K562 (cell line): ENCODE results near the gene XRN2. TPM values are rescaled to one million over a fixed set of nuclear protein-coding genes. Genes with fewer than 3 reads are reported as not detected.

Experiments
- GABPB1 ChIP-seq: sonication (generic); formaldehyde crosslinking; IDR thresholded peaks from 2 replicates; pipeline ENCODE4 v1.8.0; 2022; ENCODE audit warnings: mild to moderate bottlenecking, missing genetic modification reagents
- HDAC8 ChIP-seq: fragments of 450-650 bp; IDR thresholded peaks from 2 replicates; pipeline ENCODE4 v1.6.1; 2016; ENCODE audit warnings: mild to moderate bottlenecking, missing genetic modification characterization, moderate library complexity, missing compliant biosample characterization
- REST ChIP-seq, 2 experiments: fragments of 450-650 bp; formaldehyde crosslinking in 1 of 2; IDR thresholded peaks; 2 replicates each; pipeline versions ENCODE4 v1.4.0 to v1.6.1; 2014 to 2020; ENCODE audit warnings: mild to moderate bottlenecking in 2 of 2, borderline replicate concordance in 1 of 2, low read depth in 1 of 2
- SIN3B ChIP-seq: fragments of 450-650 bp; IDR thresholded peaks from 2 replicates; pipeline ENCODE4 v1.6.1; 2017; ENCODE audit warnings: low read depth, mild to moderate bottlenecking, moderate library complexity
- ZFP91 ChIP-seq: sonication (generic); formaldehyde crosslinking; IDR thresholded peaks from 2 replicates; pipeline ENCODE4 v1.8.0; 2022; ENCODE audit warnings: mild to moderate bottlenecking, missing genetic modification reagents
- ZNF655 ChIP-seq: fragments of 250-450 bp; sonication (Bioruptor Pico); IDR thresholded peaks from 2 replicates; pipeline ENCODE4 v1.5.0; 2021
- ZNF695 ChIP-seq: fragments of 450-650 bp; formaldehyde crosslinking; IDR thresholded peaks from 2 replicates; pipeline ENCODE4 v1.4.0; 2020; ENCODE audit warnings: mild to moderate bottlenecking, moderate library complexity
- polyA plus RNA-seq, 8 experiments: library from polyadenylated mRNA; depleted of rRNA in 4 of 8; stranded (reverse) in 5 of 8; unstranded in 3 of 8; fragments of >200 nt; fragmentation: Nextera tagmentation in 2 of 8; fragmentation: Illumina TruSeq in 1 of 8; extraction: Ambion mirVana in 2 of 8; extraction: Trizol in 1 of 8; gene quantifications; 2 replicates each; pipeline versions ENCODE4 v1.2.1 to v1.2.3, GENCODE V29; 2011 to 2014; ENCODE audit warnings: inconsistent platforms in 1 of 8, missing spikeins in 1 of 8
- total RNA-seq, 7 experiments: library from RNA; depleted of rRNA in 6 of 7; stranded (reverse); fragments of >200 nt in 6 of 7; fragmentation: Illumina TruSeq in 2 of 7; extraction: Trizol in 2 of 7; gene quantifications; 2 replicates each; pipeline versions ENCODE4 v1.2.1 to v1.2.3, GENCODE V29; 2011 to 2021; ENCODE audit warnings: low replicate concordance in 1 of 7

The XRN2 gene
- total and polyA plus RNA-seq, 9 of the 15 experiments (the other 6 are each of a cell fraction or from before 2014, with no cell fraction given), result 41.8 to 67.3 (median 51.4) TPM

GRCh38 chr20:21286775-21287174 is 16.4 kb upstream of the XRN2 start (continued):
- no peak for TF ChIP-seq REST (IDR thresholded peaks at IDR 0.05; ENCODE audit: borderline replicate concordance)
- no peak for TF ChIP-seq REST (CRISPR knock-in tag; IDR thresholded peaks at IDR 0.05; ENCODE audit: low read depth)
- no peak for TF ChIP-seq ZFP91 (CRISPR knock-in tag)
- TF ChIP-seq HDAC8 (tag), result no peak
- no peak for TF ChIP-seq ZNF655
- TF ChIP-seq ZNF695 (CRISPR knock-in tag), result no peak
- TF ChIP-seq SIN3B, result no peak
- no peak for TF ChIP-seq GABPB1 (CRISPR knock-in tag)
